ENCODE measurements around the gene VPS33A. TPM values are rescaled to one million over a fixed set of nuclear protein-coding genes. Genes with fewer than 3 reads are reported as not detected.

VPS33A gene
- total and polyA plus RNA-seq, 2 of the 13 experiments (the other 11 are each of a cell fraction or from before 2014, with no cell fraction given): 11.0 to 43.6 TPM

- TF ChIP-seq NFE2 (CRISPR knock-in tag; IDR thresholded peaks at IDR 0.05) (no peak), ZKSCAN5 (CRISPR knock-in tag; IDR thresholded peaks at IDR 0.05) (no peak), RORA (CRISPR knock-in tag; IDR thresholded peaks at IDR 0.05) (no peak), BATF2 (CRISPR knock-in tag; IDR thresholded peaks at IDR 0.05) (0 out of 2 replicates have a peak, but pooled peaks have one; percentile 22), ZC3H4 (CRISPR knock-in tag; IDR thresholded peaks at IDR 0.05; ENCODE audit: borderline replicate concordance) (no peak), ZNF780A (CRISPR knock-in tag; IDR thresholded peaks at IDR 0.05) (no peak), MIER3 (CRISPR knock-in tag; IDR thresholded peaks at IDR 0.05; ENCODE audit: borderline replicate concordance) (peak; percentile 96), RFX3 (CRISPR knock-in tag; IDR thresholded peaks at IDR 0.05) (no peak; the same call in 1 of the 2 replicates), ZBTB20 (CRISPR knock-in tag; IDR thresholded peaks at IDR 0.05; ENCODE audit: borderline replicate concordance, low read depth) (peak; percentile 75), NR2F1 (CRISPR knock-in tag; IDR thresholded peaks at IDR 0.05) (no peak), TFE3 (CRISPR knock-in tag; IDR thresholded peaks at IDR 0.05) (peak; percentile 93), NFRKB (IDR thresholded peaks at IDR 0.05) (peak; percentile 95), ZBTB8A (CRISPR knock-in tag; IDR thresholded peaks at IDR 0.05; ENCODE audit: borderline replicate concordance, low read depth) (no peak), NAIF1 (CRISPR knock-in tag; IDR thresholded peaks at IDR 0.05; ENCODE audit: borderline replicate concordance) (0 out of 2 replicates have a peak, but pooled peaks have one; percentile 27), ZNF138 (CRISPR knock-in tag; IDR thresholded peaks at IDR 0.05; ENCODE audit: low read depth) (peak; percentile 77; the same call in 1 of the 2 replicates), ZNF12 (CRISPR knock-in tag; IDR thresholded peaks at IDR 0.05) (peak; percentile 25; the same call in 1 of the 2 replicates), GPN1 (CRISPR knock-in tag; IDR thresholded peaks at IDR 0.05; ENCODE audit: borderline replicate concordance) (0 out of 2 replicates have a peak, but pooled peaks have one; percentile 45), SIX1 (CRISPR knock-in tag; IDR thresholded peaks at IDR 0.05; ENCODE audit: borderline replicate concordance) (no peak; the same call in 1 of the 2 replicates), IKZF1 (IDR thresholded peaks at IDR 0.05) (no peak), ZBTB3 (CRISPR knock-in tag; IDR thresholded peaks at IDR 0.05; ENCODE audit: borderline replicate concordance, low read depth) (no peak), POLR2A (IDR thresholded peaks at IDR 0.05; ENCODE audit: insufficient read depth in 1 of 2, low read depth in 2 of 2, low read length in 2 of 2) (peak; percentile 95 to 97)
- TF ChIP-seq, protein P1, sequence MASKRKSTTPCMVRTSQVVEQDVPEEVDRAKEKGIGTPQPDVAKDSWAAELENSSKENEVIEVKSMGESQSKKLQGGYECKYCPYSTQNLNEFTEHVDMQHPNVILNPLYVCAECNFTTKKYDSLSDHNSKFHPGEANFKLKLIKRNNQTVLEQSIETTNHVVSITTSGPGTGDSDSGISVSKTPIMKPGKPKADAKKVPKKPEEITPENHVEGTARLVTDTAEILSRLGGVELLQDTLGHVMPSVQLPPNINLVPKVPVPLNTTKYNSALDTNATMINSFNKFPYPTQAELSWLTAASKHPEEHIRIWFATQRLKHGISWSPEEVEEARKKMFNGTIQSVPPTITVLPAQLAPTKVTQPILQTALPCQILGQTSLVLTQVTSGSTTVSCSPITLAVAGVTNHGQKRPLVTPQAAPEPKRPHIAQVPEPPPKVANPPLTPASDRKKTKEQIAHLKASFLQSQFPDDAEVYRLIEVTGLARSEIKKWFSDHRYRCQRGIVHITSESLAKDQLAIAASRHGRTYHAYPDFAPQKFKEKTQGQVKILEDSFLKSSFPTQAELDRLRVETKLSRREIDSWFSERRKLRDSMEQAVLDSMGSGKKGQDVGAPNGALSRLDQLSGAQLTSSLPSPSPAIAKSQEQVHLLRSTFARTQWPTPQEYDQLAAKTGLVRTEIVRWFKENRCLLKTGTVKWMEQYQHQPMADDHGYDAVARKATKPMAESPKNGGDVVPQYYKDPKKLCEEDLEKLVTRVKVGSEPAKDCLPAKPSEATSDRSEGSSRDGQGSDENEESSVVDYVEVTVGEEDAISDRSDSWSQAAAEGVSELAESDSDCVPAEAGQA (IDR thresholded peaks at IDR 0.05; ENCODE audit: low read depth): peak; percentile 81; the same call in 1 of the 2 replicates
- TF ChIP-seq, protein P1 (CRISPR knock-in tag; IDR thresholded peaks at IDR 0.05; ENCODE audit: borderline replicate concordance): no peak
Measured at GRCh38 chr12:122266230-122266901, at the start of gene VPS33A (continued).

Data from HepG2 (cell line).